ENCODE results near the gene UCK1. TPM values are rescaled to one million over a fixed set of nuclear protein-coding genes. Genes with fewer than 3 reads are reported as not detected.

The UCK1 gene
- total RNA-seq, 6 donors from 2014 or later, result 27.8 to 36.7 (median 29.4) TPM

- Histone ChIP-seq H3K27ac (no peak overlapping the region), H3K4me1 (no peaks in the 10 kb centered on the region), H3K36me3 (peaks cover 0 to 83% (median 63%) of the 10 kb centered on the region in 4 donors), H3K4me3 (no peak overlapping the region), H3K9me3 (no peaks in the 10 kb centered on the region), H3K27me3 (no peaks in the 10 kb centered on the region)
- ATAC-seq (ENCODE audit: low FRiP score in 2 of 2) (no peak), DNase-seq (no peak)
- no peak for TF ChIP-seq EP300 (IDR thresholded peaks at IDR 0.05)
- no peak for TF ChIP-seq CTCF (IDR thresholded peaks at IDR 0.05)
- TF ChIP-seq POLR2AphosphoS5 (IDR thresholded peaks at IDR 0.05), result no peak
- TF ChIP-seq POLR2A (IDR thresholded peaks at IDR 0.05), result no peak
- 95% methylated on average over 5 to 13 of the region's 15 CpGs for WGBS, 2 donors
Measured at GRCh38 chr9:131513177-131513576, 17.9 kb downstream of the UCK1 start.

GRCh38 chr9:131511880-131512279 lies 19.2 kb downstream of the UCK1 start:
- no peaks in the 10 kb centered on the region for H3K27me3 ChIP-seq
- no peak overlapping the region for H3K4me3 ChIP-seq
- no peak overlapping the region for H3K27ac ChIP-seq
- WGBS, 2 donors, result 97 to 100% methylated on average over 4 to 6 of the region's 6 CpGs
- DNase-seq, result no peak
- TF ChIP-seq POLR2AphosphoS5 (IDR thresholded peaks at IDR 0.05) (no peak), EP300 (IDR thresholded peaks at IDR 0.05) (no peak), POLR2A (IDR thresholded peaks at IDR 0.05) (no peak), CTCF (IDR thresholded peaks at IDR 0.05) (no peak)
- no peaks in the 10 kb centered on the region for H3K9me3 ChIP-seq
- H3K4me1 ChIP-seq, result no peaks in the 10 kb centered on the region
- no peak for ATAC-seq (ENCODE audit: low FRiP score in 2 of 2)
- peaks cover 0 to 81% (median 62%) of the 10 kb centered on the region in 4 donors for H3K36me3 ChIP-seq

- Histone ChIP-seq H3K27ac (no peak overlapping the region), H3K36me3 (peaks cover 0 to 76% (median 59%) of the 10 kb centered on the region in 4 donors), H3K4me1 (no peaks in the 10 kb centered on the region), H3K27me3 (no peaks in the 10 kb centered on the region), H3K9me3 (no peaks in the 10 kb centered on the region), H3K4me3 (no peak overlapping the region)
- DNase-seq (no peak), ATAC-seq (ENCODE audit: low FRiP score in 2 of 2) (no peak)
- 72 to 78% methylated on average over 7 of the region's 7 CpGs for WGBS, 2 donors
- no peak for TF ChIP-seq CTCF (IDR thresholded peaks at IDR 0.05)
- no peak for TF ChIP-seq POLR2A (IDR thresholded peaks at IDR 0.05)
- no peak for TF ChIP-seq EP300 (IDR thresholded peaks at IDR 0.05)
- TF ChIP-seq POLR2AphosphoS5 (IDR thresholded peaks at IDR 0.05), result no peak
Measured at GRCh38 chr9:131511416-131511815, 19.6 kb downstream of the UCK1 start.

GRCh38 chr9:131505012-131505411 lies 26.1 kb downstream of the UCK1 start:
- Histone ChIP-seq H3K4me1 (peaks cover 21 to 34% (median 24%) of the 10 kb centered on the region in 4 donors), H3K27me3 (no peaks in the 10 kb centered on the region), H3K9me3 (no peaks in the 10 kb centered on the region), H3K36me3 (peaks cover 0 to 15% (median 12%) of the 10 kb centered on the region in 4 donors), H3K27ac (no peak overlapping the region), H3K4me3 (no peak overlapping the region)
- no peak for ATAC-seq (ENCODE audit: low FRiP score in 2 of 2)
- TF ChIP-seq POLR2A (IDR thresholded peaks at IDR 0.05), result no peak
- no peak for TF ChIP-seq POLR2AphosphoS5 (IDR thresholded peaks at IDR 0.05)
- TF ChIP-seq EP300 (IDR thresholded peaks at IDR 0.05), result no peak
- no peak for TF ChIP-seq CTCF (IDR thresholded peaks at IDR 0.05)
- WGBS, 2 donors, result 92 to 93% methylated on average over 8 of the region's 8 CpGs
- DNase-seq, result no peak
